NCI-H1436 treated with DMSO at 0.1 percent for 48 hours (cell line): ENCODE measurements around the gene PRKX.
"Not testable (repeated sequence)": the region's sequence is repeated elsewhere in the genome, so short reads cannot be mapped to it uniquely, and the experiment has no call there.

ENCODE experiments used
- DNase-seq: peaks from one replicate; lab custom pipeline; 2025; lab: John Stamatoyannopoulos, UW

PRKX gene

DNA sequence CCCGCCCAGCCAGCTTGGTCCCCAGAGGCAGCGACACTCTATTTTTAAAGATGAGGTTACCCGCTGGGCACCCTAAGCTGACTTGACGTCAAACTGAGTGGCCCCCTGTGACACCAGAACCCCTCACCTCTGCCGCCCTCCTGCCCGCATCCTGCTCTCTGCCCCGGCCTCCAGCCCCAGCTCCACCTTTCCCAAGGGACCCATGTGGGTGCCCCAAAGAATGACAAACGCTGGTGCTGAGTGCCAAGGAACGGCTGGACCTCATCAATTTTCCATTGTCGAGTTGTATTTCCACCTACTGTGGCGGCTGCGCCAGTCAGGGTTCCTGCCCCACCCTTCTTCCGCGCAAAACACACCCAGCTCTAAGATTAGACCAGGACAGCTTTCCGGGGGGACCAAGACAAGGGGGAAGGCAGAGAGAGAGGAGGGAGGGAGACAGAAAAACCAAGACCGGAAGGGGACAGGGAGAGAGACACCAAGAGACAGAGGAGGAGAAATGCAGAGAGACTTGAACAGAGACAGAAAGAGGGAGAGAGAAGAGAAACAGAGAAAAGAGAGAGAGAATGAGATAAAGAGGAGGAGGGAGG is 2.0 kb downstream of the PRKX start:
- DNase-seq, result no peak

DNA sequence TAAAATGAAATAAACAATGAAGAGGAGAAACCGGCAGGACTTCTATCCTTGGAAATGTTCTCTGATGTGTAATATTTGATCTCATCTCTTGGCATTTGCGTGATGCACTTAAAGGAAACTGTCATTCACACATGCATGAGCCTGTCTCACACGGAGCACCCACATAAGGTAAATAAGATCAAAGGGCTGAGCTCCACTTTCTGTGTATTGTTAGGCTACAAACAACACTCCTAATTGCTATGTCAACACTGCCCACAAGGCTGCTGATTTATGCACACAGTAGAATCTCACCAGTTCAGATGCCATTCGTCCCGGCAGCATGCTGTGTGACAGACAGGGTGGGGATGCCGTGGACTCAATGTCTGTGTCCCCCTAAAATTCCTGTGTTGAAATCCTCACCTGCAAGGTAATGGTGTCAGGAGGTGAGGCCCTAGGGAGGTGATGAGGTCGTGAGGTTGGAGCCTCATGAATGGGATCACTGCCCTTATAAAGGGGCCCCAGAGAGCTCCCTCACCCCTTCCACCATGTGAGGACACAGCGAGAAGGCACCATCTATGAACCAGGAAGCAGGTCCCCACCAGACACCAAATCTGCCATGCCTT is 5.7 kb downstream of the PRKX start:
- DNase-seq, result not testable (repeated sequence)

DNA sequence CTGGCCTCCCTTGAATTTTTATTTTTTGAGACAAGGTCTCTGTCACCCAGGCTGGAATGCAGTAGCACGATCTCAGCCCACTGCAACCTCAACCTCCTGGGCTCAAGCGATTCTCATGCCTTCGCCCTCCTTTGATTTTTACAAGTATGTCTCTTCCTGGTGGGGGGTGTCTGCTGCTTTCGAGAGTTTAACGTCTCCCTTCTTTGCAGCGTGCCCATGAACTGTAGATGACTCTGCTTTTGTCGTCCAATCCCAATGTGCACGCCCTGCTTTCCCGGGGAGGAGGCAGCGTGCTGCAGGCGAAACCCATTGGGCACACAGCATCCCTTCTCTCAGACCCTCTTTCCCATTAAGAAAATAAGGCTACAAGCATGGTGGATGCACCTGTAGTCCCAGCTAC is 7.0 kb downstream of the PRKX start:
- DNase-seq, result no peak

DNA sequence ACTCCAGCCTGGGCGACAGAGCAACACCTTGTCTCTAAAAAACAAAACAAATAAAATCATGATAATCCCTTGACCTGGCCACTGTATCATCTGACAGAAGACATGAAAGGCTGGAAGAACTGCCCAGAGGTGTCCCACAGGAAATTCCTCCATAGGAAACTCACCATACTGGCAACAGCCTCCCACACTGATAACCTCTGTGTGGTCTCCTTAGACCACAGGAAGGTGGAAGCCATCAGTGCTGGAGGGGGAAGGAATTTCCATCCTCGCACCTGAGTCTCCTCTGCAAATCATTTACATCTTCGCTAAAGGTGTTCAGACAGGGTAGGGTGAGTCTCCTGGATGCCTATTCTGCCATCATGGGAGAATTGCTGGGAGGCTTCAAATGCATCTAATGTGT is 10.2 kb downstream of the PRKX start:
- not testable (repeated sequence) for DNase-seq

DNA sequence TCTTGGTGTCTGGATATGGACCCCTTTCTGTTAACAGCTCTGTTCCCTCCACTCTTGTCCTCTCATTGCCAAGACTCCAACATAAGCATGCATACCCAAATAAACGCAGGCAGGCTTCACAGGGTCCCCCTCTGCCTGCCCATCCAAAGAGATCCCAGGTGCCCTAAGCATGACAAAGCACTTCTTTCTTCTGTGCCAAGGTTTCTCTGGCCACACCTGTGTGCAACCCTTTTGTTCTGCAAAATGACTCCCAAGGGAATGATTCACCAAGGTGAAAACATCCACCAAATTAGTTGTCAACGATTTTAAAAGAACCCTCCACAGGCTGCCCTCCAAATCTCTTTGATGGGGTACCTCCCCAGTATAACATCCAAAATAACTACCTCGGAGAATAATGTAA is 11.4 kb downstream of the PRKX start:
- DNase-seq, result not testable (repeated sequence)

DNA sequence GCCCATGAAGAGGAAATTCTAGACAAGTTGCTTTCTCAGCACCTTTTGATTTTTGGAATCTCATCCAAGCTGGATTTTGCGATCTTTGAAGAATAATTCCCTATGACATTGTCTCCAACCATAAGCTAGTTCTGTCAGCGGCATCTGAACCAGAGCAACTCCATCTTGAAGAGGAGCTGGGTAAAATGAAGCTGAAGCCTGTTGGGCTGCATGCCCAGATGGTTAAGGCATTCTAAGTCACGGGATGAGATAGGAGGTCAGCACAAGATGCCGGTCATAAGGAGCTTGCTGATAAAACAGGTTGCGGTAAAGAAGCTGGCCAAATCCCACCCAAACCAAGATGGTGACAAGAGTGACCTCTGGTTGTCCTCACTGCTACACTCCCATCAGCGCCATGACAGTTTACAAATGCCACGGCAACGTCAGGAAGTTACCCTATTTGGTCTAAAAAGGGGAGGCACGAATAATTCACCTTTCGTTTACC is 12.0 kb downstream of the PRKX start:
- not testable (repeated sequence) for DNase-seq

DNA sequence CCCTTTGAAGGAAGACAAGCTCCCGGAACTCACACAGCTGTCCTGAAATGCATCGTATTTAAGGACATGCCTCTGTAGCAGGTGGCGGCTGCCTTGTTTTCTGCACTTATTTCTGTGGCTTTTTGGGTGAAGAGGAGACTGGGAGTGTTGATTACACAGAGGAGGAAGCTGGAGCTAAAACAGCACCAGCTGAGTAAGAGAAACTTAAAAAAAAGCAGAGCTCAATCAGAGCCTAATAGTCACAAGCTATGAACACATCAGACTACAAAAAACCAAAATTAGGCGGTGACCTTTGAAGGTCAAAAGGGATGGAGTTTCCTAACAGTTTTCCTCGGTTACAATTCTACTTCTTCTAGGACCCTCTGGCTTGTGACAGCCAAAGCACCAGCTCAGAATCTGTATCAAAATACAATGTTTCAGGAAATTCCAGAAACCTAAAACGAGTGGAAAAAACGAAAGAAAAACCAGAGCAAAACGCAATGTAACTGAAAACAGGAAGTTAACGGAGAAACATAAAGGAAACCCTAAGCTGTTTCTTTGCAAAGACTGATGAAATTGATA is 13.5 kb downstream of the PRKX start:
- DNase-seq, result no peak

DNA sequence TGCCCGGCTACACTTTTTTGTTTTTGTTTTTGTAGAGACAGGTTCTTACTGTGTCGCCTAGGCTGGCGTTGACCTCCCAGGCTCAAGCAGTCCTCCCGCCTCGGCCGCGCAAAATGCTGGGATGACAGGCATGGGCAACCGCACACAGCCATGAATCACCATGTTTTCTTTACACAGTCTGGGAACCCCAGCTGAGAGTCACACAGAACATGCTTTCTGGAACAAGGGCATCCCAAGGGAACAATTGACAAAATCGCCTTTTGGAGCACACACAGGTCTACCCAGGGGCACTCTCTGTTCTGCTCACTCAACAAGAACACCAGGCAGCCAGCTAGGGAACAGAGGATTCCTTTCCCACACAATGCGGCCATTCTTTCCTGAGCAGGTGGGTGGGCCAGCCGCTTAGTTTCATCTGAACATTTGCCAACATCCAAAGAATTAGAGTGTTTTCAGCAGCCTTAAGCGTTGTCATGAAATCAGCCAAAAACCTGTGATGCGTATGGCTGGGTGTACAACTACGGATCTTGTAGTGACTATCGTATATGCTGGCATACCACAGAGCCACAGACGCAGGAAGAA is 15.7 kb downstream of the PRKX start:
- DNase-seq, result no peak

DNA sequence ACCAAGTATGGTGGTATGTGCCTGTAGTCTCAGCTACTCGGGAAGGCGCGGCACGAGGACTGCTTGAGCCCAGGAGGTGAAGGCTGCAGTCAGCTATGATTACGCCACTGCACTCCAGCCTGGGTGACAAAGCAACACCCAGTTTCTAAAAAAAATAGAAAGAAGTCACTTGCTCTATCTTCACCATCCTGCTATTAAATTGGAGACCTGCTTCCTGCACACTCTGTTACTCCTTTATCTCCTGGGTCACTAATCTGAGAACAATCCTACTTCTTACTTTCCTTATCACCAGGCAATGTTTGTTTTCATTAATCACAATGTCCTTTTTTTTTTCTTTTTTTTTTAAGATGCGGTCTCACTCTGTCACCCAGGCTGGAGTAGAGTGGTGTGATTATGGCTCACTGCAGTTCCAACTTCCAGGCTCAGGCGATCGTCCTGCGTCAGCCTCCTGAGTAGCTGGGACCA is 16.2 kb downstream of the PRKX start:
- no peak for DNase-seq

DNA sequence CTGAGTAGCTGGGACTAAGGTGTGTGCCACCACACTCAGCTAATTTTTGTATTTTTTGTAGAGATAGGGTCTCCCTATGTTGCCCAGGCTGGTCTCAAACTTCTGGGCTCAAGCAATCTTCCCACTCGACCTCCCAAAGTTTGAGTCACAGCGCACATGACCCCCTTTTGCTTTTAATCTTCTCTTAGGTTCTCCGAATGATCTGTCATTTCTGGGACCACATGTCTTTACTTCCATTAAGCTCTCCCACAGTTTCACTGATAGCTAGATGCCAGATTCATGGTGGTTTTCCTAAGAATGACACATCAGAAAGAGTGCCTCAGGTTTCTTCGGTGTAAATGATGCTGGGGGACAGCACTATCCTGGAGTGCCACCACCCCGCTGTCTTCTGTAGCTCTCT is 17.9 kb downstream of the PRKX start:
- no peak for DNase-seq

DNA sequence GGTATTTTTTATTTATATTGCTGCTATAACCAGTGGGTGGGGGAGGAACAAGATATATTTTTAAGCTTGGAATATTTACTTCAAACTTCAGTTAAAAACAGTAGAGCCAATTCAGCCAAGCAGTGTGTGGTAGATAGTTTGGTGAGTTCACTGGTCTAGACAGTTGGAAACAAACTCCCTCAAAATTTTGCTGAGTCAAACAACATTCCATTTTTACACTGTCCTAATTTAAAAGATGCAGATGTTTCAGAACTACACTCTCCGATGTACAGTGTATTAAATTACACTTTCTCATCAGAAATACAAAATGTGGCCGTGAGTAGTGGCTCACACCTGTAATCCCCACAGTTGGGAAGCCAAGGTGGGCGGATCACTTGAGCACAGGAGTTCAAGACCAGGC is 23.3 kb downstream of the PRKX start:
- DNase-seq, result no peak

DNA sequence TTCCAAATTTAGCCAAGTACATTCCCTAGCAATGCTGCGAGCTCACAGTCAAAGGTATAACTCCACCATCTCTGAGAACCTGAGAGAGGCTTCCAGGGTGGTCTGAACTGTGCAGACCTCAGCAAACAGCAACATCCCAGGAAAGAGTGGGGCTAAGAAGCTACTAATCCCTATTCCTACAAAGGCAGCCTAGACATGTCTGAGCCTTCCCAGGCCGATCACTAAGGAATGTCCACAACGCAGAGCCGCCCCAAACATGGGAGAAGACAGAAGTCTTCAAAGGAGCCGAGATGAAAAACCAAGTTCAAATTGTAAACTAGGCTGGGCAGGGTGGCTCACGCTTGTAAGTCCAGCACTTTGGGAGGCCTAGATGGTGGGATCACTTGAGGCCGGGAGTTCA is 30.2 kb downstream of the PRKX start:
- not testable (repeated sequence) for DNase-seq

DNA sequence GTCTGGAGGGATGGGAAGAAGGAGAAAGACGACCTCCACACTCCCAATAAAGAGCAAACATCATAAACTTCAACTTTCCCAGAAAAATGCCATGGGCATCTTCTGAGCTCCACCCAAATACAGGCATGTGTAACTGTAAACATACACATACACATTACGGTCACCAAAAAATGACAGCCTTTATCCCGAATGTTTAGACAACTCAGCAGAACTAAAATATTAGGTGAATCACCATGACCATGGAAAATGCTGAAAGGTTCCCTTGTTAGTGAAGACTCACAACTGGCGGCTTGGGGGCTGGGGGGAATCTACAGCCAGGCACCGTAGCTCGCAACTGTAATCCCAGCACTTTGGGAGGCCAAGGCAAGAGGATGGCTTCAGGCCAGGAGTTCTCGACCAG is 33.0 kb downstream of the PRKX start:
- DNase-seq, result no peak

DNA sequence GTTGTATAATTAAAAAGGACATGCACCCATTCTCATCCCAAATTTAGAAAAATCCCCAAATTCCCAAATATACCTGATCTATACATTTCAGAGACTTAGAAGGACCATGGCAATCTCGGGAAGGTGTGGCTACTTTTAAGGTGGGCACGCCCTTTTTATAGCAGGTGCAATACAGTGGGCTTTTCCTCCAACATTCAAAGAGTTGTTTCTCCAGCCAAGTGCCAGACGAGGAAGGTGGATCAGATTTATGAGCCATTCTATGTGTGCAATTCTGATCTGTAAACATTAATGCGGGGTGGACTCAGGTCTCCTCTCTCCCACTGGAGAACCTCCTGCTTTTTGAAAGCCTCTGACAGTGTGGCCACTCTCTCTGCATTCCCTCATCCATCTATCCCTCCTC is 33.8 kb downstream of the PRKX start:
- DNase-seq, result no peak

DNA sequence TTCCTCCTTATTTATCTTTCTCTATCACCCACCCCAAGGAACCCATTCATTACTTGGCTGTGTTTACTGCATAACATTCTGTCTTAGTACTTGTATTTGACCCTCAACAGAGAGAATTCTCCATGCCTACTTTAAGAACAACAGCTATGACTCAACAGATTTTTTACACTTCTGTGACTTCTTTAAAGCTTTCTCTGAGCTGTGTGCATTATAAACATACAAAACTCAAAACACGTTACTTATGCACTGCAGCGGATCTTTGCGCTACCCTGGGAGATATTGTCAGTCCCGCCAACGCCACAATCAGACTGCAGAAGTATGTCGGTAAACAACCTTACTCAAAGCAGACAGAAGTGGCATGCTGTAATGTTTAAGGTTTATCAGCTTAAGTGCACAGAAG is 35.1 kb downstream of the PRKX start:
- no peak for DNase-seq

DNA sequence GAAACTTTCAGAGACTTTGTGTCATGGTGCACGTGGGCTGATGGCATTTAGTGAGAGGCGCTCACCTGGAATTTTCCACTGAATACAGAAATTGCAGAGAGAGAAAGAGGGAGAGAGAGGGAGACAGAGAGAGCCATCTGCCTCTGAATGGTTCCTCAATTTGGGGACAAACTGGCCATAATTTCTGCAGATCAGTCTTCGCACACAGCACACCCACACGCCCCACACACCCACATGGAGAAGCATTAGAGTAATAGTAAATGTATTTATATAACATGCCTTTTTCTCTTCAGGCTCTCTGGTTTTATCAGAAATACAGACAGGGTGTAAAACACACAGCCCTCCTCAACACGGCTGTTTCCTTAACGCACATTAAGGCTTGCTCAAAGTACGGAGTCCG is 38.6 kb downstream of the PRKX start:
- DNase-seq, result no peak

DNA sequence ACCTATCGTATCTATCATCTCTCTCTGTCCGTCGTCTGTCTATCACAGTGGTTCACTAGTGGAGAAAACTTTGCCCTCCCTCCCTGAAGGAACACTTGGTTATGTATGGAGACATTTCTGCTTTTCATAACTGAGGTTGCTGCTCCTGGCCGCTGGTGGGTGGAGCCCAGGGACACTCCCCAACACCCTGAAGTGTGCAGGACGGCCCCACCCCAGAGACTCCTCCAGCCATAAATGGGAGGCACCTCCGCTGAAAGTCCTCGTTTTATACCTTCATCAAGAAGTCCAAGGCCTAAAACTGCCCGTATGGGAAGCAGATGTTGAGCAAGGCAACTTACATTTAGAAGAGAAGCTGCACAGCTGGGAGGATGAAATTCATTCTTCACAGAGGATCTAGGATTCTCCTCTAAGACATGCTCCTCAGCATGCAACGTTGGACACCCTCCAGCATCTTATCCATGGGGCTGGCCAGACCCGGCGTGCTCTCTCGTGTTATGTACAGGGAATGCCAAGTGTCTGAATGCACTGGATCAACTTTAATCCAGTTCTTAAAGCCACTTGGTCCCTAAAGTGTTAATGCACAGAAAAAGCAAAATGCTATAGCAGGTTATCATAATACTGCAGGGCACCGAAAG is 43.5 kb downstream of the PRKX start:
- no peak for DNase-seq

DNA sequence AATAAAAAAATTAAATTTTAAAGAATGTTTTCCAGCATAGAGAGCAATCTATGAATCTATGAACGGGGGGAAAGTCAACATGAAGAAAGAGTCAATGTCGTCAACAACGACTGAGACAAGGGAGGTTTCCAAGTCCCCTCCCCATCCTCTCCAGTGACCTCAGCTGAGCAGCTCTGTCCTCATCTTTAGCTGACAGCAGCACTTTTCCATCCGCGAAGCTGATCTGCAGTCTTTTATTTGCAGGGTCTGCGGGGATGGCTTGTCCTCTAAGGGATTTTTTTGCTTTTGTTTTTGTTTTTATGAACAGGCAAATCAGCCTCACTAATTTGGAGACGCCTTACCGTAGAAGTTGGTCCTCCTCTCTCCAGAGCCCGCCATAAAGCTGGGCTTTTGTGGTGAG is 46.5 kb downstream of the PRKX start:
- no peak for DNase-seq

DNA sequence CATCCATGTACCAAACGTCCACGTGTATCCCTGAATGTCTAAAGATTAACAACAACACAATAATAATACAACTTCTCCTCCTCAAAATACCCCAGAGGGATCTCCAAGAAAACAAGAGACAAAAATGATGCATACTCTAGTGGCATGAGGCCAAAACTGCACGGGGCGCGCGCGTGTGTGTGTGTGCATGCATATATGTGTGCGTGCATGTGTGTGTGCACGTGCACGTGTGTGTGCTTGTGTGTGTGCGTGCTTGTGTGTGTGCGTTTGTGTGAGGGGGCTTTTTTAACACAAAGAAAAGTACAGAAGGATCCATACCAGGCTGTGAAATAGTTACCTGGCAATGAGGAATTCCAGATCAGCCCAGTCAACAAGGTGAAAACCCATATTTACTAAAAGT is 48.5 kb downstream of the PRKX start:
- no peak for DNase-seq

DNA sequence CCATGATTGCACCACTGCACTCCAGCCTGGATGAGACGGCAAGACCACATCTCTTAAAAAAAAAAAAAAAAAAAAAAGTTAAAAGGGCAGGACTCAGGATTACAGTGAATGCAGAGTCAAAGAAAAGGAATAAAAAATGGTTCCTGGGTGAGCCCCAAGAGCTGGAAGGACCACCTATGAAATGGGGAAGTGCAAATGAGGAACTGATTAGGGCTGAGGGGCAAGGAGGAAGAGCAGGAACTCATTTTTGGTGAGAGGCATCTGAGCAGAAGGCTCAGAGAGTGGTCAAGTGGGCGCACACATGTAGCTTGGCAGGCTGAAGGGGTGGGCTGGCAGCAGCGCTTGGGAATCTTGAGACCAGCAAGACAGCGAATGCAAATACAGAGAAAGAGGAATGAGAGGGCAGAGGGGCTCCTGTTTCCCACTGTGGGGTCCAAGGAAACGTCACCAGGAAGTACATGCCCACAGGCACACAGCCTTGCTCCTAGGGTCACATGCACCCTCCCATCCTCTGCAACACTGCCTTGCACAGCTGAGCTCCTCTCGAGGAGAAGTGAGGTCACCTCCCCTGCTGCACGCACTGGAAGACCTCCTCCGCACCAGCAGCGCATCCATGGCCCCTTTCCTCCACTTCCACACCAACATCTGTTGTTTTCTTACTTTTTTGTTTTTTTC is 49.7 kb downstream of the PRKX start:
- DNase-seq, result not testable (repeated sequence)

DNA sequence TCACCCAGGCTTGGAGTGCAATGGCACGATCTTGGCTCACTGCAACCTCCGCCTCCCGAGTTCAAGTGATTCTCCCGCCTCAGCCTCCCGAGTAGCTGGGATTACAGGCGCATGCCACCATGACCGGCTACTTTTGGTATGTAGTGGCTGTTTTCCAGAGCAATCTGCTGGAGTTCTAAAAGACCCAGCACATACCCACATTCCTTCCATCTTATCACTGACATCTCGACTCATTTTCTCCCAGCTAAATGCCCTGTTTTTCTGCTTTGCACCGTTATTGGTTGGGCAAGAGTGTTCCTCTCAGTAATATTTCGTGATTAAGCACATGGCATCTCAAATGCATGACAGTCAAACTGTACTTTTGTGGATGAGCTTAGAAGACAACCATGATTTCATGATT is 53.7 kb downstream of the PRKX start:
- no peak for DNase-seq

DNA sequence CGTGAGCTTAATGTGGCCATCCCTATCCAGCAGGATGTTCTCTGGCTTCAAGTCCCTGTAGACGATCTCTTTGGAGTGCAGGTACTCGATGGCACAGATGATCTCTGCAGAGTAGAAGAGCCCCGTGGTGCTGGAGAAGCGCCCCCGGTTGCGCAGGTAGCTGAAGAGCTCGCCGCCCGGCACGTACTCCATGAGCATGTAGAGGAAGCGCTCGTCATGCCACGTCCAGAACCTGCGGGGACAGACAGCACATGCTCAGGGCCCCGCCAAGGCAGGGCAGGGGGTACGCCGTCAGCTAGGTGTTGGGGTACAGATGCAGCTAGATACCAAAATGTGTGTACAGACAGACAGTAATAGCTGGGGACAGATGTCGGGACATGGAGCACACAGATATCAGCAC is 58.3 kb downstream of the PRKX start:
- DNase-seq, result no peak
